ENCODE results near the gene PPP2R2B. TPM values are rescaled to one million over a fixed set of nuclear protein-coding genes. Genes with fewer than 3 reads are reported as not detected.

PPP2R2B gene
- total RNA-seq, 1 donor from 2014 or later, result 0.43 TPM

- intact Hi-C loops (cut with DNase I), result no loop called here
- DNase-seq (ENCODE audit: missing footprints), result no peak
- ATAC-seq, result no peak
Measured at GRCh38 chr5:146721073-146721815, 157.3 kb downstream of the PPP2R2B start.

- ATAC-seq (no peak), DNase-seq (ENCODE audit: missing footprints) (no peak)
- intact Hi-C loops (cut with DNase I), result no loop called here
Measured at GRCh38 chr5:146720107-146720506, 158.4 kb downstream of the PPP2R2B start.

- intact Hi-C loops (cut with DNase I), result no loop called here
- ATAC-seq (no peak), DNase-seq (ENCODE audit: missing footprints) (no peak)
Measured at GRCh38 chr5:146719179-146719578, 159.4 kb downstream of the PPP2R2B start.

GRCh38 chr5:146718609-146719008 lies 159.9 kb downstream of the PPP2R2B start:
- ATAC-seq, result no peak
- intact Hi-C loops (cut with DNase I), result no loop called here
- DNase-seq (ENCODE audit: missing footprints), result no peak

- DNase-seq (ENCODE audit: missing footprints), result no peak
- intact Hi-C loops (cut with DNase I), result no loop called here
- ATAC-seq, result no peak
Measured at GRCh38 chr5:146717951-146718350, 160.6 kb downstream of the PPP2R2B start.

GRCh38 chr5:146716636-146717035 lies 161.9 kb downstream of the PPP2R2B start:
- intact Hi-C loops (cut with DNase I), result no loop called here
- ATAC-seq, result no peak
- no peak for DNase-seq (ENCODE audit: missing footprints)

GRCh38 chr5:146710348-146710747 lies 168.2 kb downstream of the PPP2R2B start:
- ATAC-seq, result no peak
- intact Hi-C loops (cut with DNase I), result no loop called here

GRCh38 chr5:146707316-146707715 lies 171.2 kb downstream of the PPP2R2B start:
- ATAC-seq, result no peak
- intact Hi-C loops (cut with DNase I), result no loop called here
- no peak for DNase-seq (ENCODE audit: missing footprints)

More at GRCh38 chr5:146710348-146710747, 168.2 kb downstream of the PPP2R2B start:
- no peak for DNase-seq (ENCODE audit: missing footprints)

GRCh38 chr5:146706321-146706972 lies 172.1 kb downstream of the PPP2R2B start:
- DNase-seq (ENCODE audit: missing footprints) (peak; percentile 67), ATAC-seq (no peak)
- intact Hi-C loops (cut with DNase I), result no loop called here

- no peak for DNase-seq (ENCODE audit: missing footprints)
- no peak for ATAC-seq
- intact Hi-C loops (cut with DNase I), result no loop called here
Measured at GRCh38 chr5:146704949-146705665, 173.4 kb downstream of the PPP2R2B start.

GRCh38 chr5:146703899-146704298 lies 174.7 kb downstream of the PPP2R2B start:
- intact Hi-C loops (cut with DNase I), result no loop called here
- ATAC-seq (no peak), DNase-seq (ENCODE audit: missing footprints) (no peak)

GRCh38 chr5:146703499-146703898 lies 175.1 kb downstream of the PPP2R2B start:
- intact Hi-C loops (cut with DNase I), result no loop called here
- no peak for DNase-seq (ENCODE audit: missing footprints)
- ATAC-seq, result no peak

GRCh38 chr5:146699664-146700418 lies 178.7 kb downstream of the PPP2R2B start:
- ATAC-seq, result no peak
- no peak for DNase-seq (ENCODE audit: missing footprints)
- intact Hi-C loops (cut with DNase I), result no loop called here

GRCh38 chr5:146699138-146699537 lies 179.4 kb downstream of the PPP2R2B start:
- intact Hi-C loops (cut with DNase I), result no loop called here
- DNase-seq (ENCODE audit: missing footprints), result no peak
- ATAC-seq, result no peak

GRCh38 chr5:146698651-146699050 lies 179.9 kb downstream of the PPP2R2B start:
- ATAC-seq, result no peak
- intact Hi-C loops (cut with DNase I), result no loop called here
- DNase-seq (ENCODE audit: missing footprints), result no peak

- ATAC-seq, result no peak
- intact Hi-C loops (cut with DNase I), result no loop called here
- DNase-seq (ENCODE audit: missing footprints), result no peak
Measured at GRCh38 chr5:146697211-146697610, 181.3 kb downstream of the PPP2R2B start.

GRCh38 chr5:146695646-146696045 lies 182.9 kb downstream of the PPP2R2B start:
- intact Hi-C loops (cut with DNase I), result no loop called here
- DNase-seq (ENCODE audit: missing footprints), result no peak
- no peak for ATAC-seq

GRCh38 chr5:146690880-146691355 lies 187.6 kb downstream of the PPP2R2B start:
- no peak for ATAC-seq
- intact Hi-C loops (cut with DNase I), result no loop called here
- no peak for DNase-seq (ENCODE audit: missing footprints)

- DNase-seq (ENCODE audit: missing footprints), result no peak
- ATAC-seq, result no peak
- intact Hi-C loops (cut with DNase I), result no loop called here
Measured at GRCh38 chr5:146687630-146688029, 190.9 kb downstream of the PPP2R2B start.

Data from Right ventricle myocardium inferior (tissue), 1 donor.